ENCODE measurements around the gene RTCB. TPM values are rescaled to one million over a fixed set of nuclear protein-coding genes. Genes with fewer than 3 reads are reported as not detected.
A peak's percentile ranks its signal among the peaks of the same experiment; 100 is the strongest.

RTCB gene
- total RNA-seq, 1 donor from 2014 or later = 215 TPM

DNA sequence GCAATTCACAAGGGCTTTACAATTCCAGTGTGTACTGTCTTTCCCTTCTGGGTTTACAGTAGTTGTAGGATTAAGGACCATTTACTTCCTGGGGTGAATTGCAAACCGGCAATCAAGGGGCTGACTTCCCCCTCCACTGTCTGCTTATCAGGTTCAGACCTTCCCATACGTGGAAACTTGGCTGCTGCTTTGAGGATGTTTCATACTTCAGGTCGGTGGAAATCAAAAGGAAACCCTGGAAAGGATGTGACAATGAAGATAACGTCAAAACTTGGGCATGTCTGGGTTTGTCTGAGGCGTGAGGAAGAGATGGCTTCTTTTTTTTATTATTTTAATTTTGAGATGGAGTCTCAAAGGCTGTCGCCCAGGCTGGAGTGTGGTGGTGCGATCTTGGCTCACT, 2.1 kb upstream of the RTCB start:
- Histone ChIP-seq H3K27ac (no peak overlapping the region), H3K4me3 (no peak overlapping the region), H3K9ac (no peak overlapping the region), H4K20me1 (ENCODE audit: low read depth) (peaks cover 24% of the 10 kb centered on the region), H3F3A (ENCODE audit: low read depth) (no peaks in the 10 kb centered on the region), H3K36me3 (no peaks in the 10 kb centered on the region), H3K4me2 (no peak overlapping the region), H3K79me2 (ENCODE audit: low read depth) (peaks cover 26% of the 10 kb centered on the region), H3K4me1 (peaks cover 7% of the 10 kb centered on the region), H3K27me3 (peaks cover 35% of the 10 kb centered on the region), H3K9me3 (ENCODE audit: low read depth) (no peaks in the 10 kb centered on the region), H2AFZ (replicated peaks) (peak overlapping the region; percentile 79)
- H3K36me3 Mint-ChIP-seq = no peaks in the 10 kb centered on the region
- DNase-seq (ENCODE audit: low spot score) = no peak
- H3K9me3 Mint-ChIP-seq = no peaks in the 10 kb centered on the region
- H3K4me3 Mint-ChIP-seq = no peak overlapping the region
- no peak overlapping the region for H3K27ac Mint-ChIP-seq
- H3K4me1 Mint-ChIP-seq = peaks cover 25% of the 10 kb centered on the region
- TF ChIP-seq EZH2phosphoT487 (IDR thresholded peaks at IDR 0.05) (no peak), CTCF (IDR thresholded peaks at IDR 0.05) (no peak), EZH2 (IDR thresholded peaks at IDR 0.05) (no peak)
- peaks cover 12% of the 10 kb centered on the region for H3K27me3 Mint-ChIP-seq (ENCODE audit: insufficient read depth, low read depth)

- Histone ChIP-seq H3F3A (ENCODE audit: low read depth) (no peaks in the 10 kb centered on the region), H3K4me2 (no peak overlapping the region), H4K20me1 (ENCODE audit: low read depth) (peaks cover 27% of the 10 kb centered on the region), H3K27ac (no peak overlapping the region), H3K9ac (no peak overlapping the region), H3K36me3 (no peaks in the 10 kb centered on the region), H3K79me2 (ENCODE audit: low read depth) (peaks cover 30% of the 10 kb centered on the region), H3K9me3 (ENCODE audit: low read depth) (no peaks in the 10 kb centered on the region), H3K27me3 (peaks cover 30% of the 10 kb centered on the region), H3K4me1 (peaks cover 7% of the 10 kb centered on the region), H2AFZ (replicated peaks) (peak overlapping the region; percentile 79), H3K4me3 (no peak overlapping the region)
- TF ChIP-seq EZH2 (IDR thresholded peaks at IDR 0.05) = no peak
- peak; percentile 49 for TF ChIP-seq CTCF (IDR thresholded peaks at IDR 0.05)
- no peaks in the 10 kb centered on the region for H3K36me3 Mint-ChIP-seq
- H3K9me3 Mint-ChIP-seq = no peaks in the 10 kb centered on the region
- peaks cover 11% of the 10 kb centered on the region for H3K27me3 Mint-ChIP-seq (ENCODE audit: insufficient read depth, low read depth)
- no peak overlapping the region for H3K4me3 Mint-ChIP-seq
- no peak for DNase-seq (ENCODE audit: low spot score)
- peak overlapping the region; percentile 29 for H3K27ac Mint-ChIP-seq
- H3K4me1 Mint-ChIP-seq = peaks cover 25% of the 10 kb centered on the region
These were observed 1.7 kb upstream of the RTCB start for GRCh38 chr22:32413719-32414118.

DNA sequence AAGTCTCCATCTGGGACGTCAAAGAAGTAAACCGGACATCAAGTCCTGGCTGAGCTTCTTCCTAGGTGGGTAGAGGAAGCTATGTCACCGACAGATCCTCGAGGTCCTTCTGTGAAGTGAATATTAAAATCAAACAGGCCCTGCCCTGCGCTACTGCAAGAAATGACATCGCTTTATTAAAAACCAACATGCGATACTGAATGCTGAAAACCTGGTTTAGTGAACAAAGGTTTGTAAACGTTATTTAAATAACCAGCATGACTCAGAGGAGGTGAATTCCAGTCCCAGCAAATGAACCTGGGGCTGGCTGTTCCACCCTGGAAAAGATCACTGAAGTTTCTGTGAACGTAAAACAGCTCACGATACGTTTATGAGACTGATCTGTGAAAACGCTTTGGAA, 645 bp downstream of the RTCB start:
- Histone ChIP-seq H3K4me2 (peak overlapping the region; percentile 98), H3K9me3 (ENCODE audit: low read depth) (no peaks in the 10 kb centered on the region), H3K79me2 (ENCODE audit: low read depth) (peaks cover 34% of the 10 kb centered on the region), H3K4me3 (peak overlapping the region; percentile 88), H4K20me1 (ENCODE audit: low read depth) (peaks cover 27% of the 10 kb centered on the region), H2AFZ (replicated peaks) (peak overlapping the region; percentile 85), H3K36me3 (no peaks in the 10 kb centered on the region), H3K27ac (no peak overlapping the region), H3K9ac (peak overlapping the region; percentile 81), H3K4me1 (peaks cover 7% of the 10 kb centered on the region), H3F3A (ENCODE audit: low read depth) (no peaks in the 10 kb centered on the region), H3K27me3 (peaks cover 7% of the 10 kb centered on the region)
- H3K9me3 Mint-ChIP-seq = no peaks in the 10 kb centered on the region
- no peak for TF ChIP-seq EZH2phosphoT487 (IDR thresholded peaks at IDR 0.05)
- TF ChIP-seq EZH2 (IDR thresholded peaks at IDR 0.05) = no peak
- no peak for TF ChIP-seq CTCF (IDR thresholded peaks at IDR 0.05)
- H3K27me3 Mint-ChIP-seq (ENCODE audit: insufficient read depth, low read depth) = peaks cover 6% of the 10 kb centered on the region
- H3K27ac Mint-ChIP-seq = peak overlapping the region; percentile 44
- peaks cover 9% of the 10 kb centered on the region for H3K36me3 Mint-ChIP-seq
- DNase-seq (ENCODE audit: low spot score) = peak; percentile 4
- H3K4me3 Mint-ChIP-seq = peak overlapping the region; percentile 99
- H3K4me1 Mint-ChIP-seq = peaks cover 25% of the 10 kb centered on the region

Measured in neural progenitor cell (in vitro differentiated cells).